NCI-H460 (cell line): ENCODE measurements around the gene SPRR4. TPM values are rescaled to one million over a fixed set of nuclear protein-coding genes. Genes with fewer than 3 reads are reported as not detected.

Experiments
- DNase-seq: peaks from one replicate; pipeline ENCODE4 v3.0.0-alpha.2; 2016; ENCODE audit warnings: low read depth; ENCODE audit errors: extremely low read depth
- total RNA-seq: library from RNA; depleted of rRNA; stranded (reverse); fragments of >200 nt; shearing (Covaris generic); gene quantifications from 2 replicates; pipeline ENCODE4 v1.2.3, GENCODE V29; 2014

SPRR4 gene
- total RNA-seq, 1 experiment from 2014 or later = not detected

GRCh38 chr1:152964536-152964935 lies 5.9 kb upstream of the SPRR4 start:
- no peak for DNase-seq

GRCh38 chr1:152965853-152966252 lies 4.6 kb upstream of the SPRR4 start:
- DNase-seq = no peak

- DNase-seq = no peak
Observed at GRCh38 chr1:152967201-152967600, 3.2 kb upstream of the SPRR4 start.

GRCh38 chr1:152968248-152968647 lies 2.2 kb upstream of the SPRR4 start:
- no peak for DNase-seq

GRCh38 chr1:152969036-152969435 lies 1.4 kb upstream of the SPRR4 start:
- no peak for DNase-seq

GRCh38 chr1:152972196-152972886 lies 1.9 kb downstream of the SPRR4 start:
- DNase-seq = no peak

- no peak for DNase-seq
Observed at GRCh38 chr1:152976688-152977087, 6.2 kb downstream of the SPRR4 start.

- DNase-seq = no peak
Observed at GRCh38 chr1:152977614-152978013, 7.2 kb downstream of the SPRR4 start.

- DNase-seq = no peak
Observed at GRCh38 chr1:152980676-152981075, 10.2 kb downstream of the SPRR4 start.

- no peak for DNase-seq
Observed at GRCh38 chr1:152981146-152981871, 10.9 kb downstream of the SPRR4 start.

GRCh38 chr1:152982076-152982475 lies 11.6 kb downstream of the SPRR4 start:
- no peak for DNase-seq

- no peak for DNase-seq
Observed at GRCh38 chr1:152983234-152983633, 12.8 kb downstream of the SPRR4 start.

- no peak for DNase-seq
Observed at GRCh38 chr1:152983743-152984142, 13.3 kb downstream of the SPRR4 start, which contains the start of gene SPRR1A. Gene SPRR1A, plus strand, starts transcription at chr1:152984081. Its CDS starts 1,150 bp downstream, at chr1:152985231.

GRCh38 chr1:152986578-152986977 lies 16.1 kb downstream of the SPRR4 start:
- no peak for DNase-seq

GRCh38 chr1:152993186-152993585 lies 22.7 kb downstream of the SPRR4 start:
- DNase-seq = no peak

- no peak for DNase-seq
Observed at GRCh38 chr1:152995842-152996241, 25.4 kb downstream of the SPRR4 start.

- DNase-seq = no peak
Observed at GRCh38 chr1:152996633-152997400, 26.4 kb downstream of the SPRR4 start.

GRCh38 chr1:152997901-152998300 lies 27.5 kb downstream of the SPRR4 start:
- no peak for DNase-seq

- no peak for DNase-seq
Observed at GRCh38 chr1:152998476-152998875, 28.0 kb downstream of the SPRR4 start.

GRCh38 chr1:152999818-153000217 lies 29.4 kb downstream of the SPRR4 start:
- DNase-seq = no peak

GRCh38 chr1:153000294-153000693 lies 29.8 kb downstream of the SPRR4 start:
- DNase-seq = no peak
